ENCODE measurements around the gene NGRN.
"Not testable (repeated sequence)": the region's sequence is repeated elsewhere in the genome, so short reads cannot be mapped to it uniquely, and the experiment has no call there.

The NGRN gene

GRCh38 chr15:90287946-90288345 is 22.5 kb downstream of the NGRN start:
- H3K4me3 ChIP-seq (ENCODE audit: low read depth, low read length), result no peak overlapping the region
- no peaks in the 10 kb centered on the region for H3K9me3 ChIP-seq (ENCODE audit: control insufficient read depth, low read length)
- H3K27ac ChIP-seq, result no peak overlapping the region
- H2AFZ ChIP-seq, result no peak overlapping the region
- no peaks in the 10 kb centered on the region for H3K27me3 ChIP-seq (ENCODE audit: control insufficient read depth, insufficient read depth, low read length)
- no peak for TF ChIP-seq CTCF (IDR thresholded peaks at IDR 0.05)
- H3K4me1 ChIP-seq, result no peaks in the 10 kb centered on the region
- H3K79me2 ChIP-seq, result no peaks in the 10 kb centered on the region
- H3K9ac ChIP-seq, result no peak overlapping the region
- no peaks in the 10 kb centered on the region for H3K36me3 ChIP-seq (ENCODE audit: control insufficient read depth, insufficient read depth, low read length)
- no peak overlapping the region for H3K4me2 ChIP-seq (ENCODE audit: low read length)

- Histone ChIP-seq H3K4me1 (peaks cover 4% of the 10 kb centered on the region), H3K27me3 (ENCODE audit: control insufficient read depth, insufficient read depth, low read length) (no peaks in the 10 kb centered on the region), H3K79me2 (no peaks in the 10 kb centered on the region), H2AFZ (no peak overlapping the region), H3K4me2 (ENCODE audit: low read length) (no peak overlapping the region), H3K27ac (no peak overlapping the region), H3K4me3 (ENCODE audit: low read depth, low read length) (no peak overlapping the region), H3K9me3 (ENCODE audit: control insufficient read depth, low read length) (no peaks in the 10 kb centered on the region), H3K36me3 (ENCODE audit: control insufficient read depth, insufficient read depth, low read length) (no peaks in the 10 kb centered on the region), H3K9ac (no peak overlapping the region)
- no peak for TF ChIP-seq CTCF (IDR thresholded peaks at IDR 0.05)
Measured at GRCh38 chr15:90291679-90292356, 26.3 kb downstream of the NGRN start.

GRCh38 chr15:90293040-90293810 is 27.8 kb downstream of the NGRN start:
- H3K9ac ChIP-seq; H3K4me3 ChIP-seq (ENCODE audit: low read depth, low read length); H3K27ac ChIP-seq; H3K36me3 ChIP-seq (ENCODE audit: control insufficient read depth, insufficient read depth, low read length); H3K27me3 ChIP-seq (ENCODE audit: control insufficient read depth, insufficient read depth, low read length); H3K79me2 ChIP-seq; H3K4me1 ChIP-seq; H3K9me3 ChIP-seq (ENCODE audit: control insufficient read depth, low read length): not testable (repeated sequence)
- H2AFZ ChIP-seq, result peak overlapping the region; percentile 61
- TF ChIP-seq CTCF (IDR thresholded peaks at IDR 0.05), result peak; percentile 85
- H3K4me2 ChIP-seq (ENCODE audit: low read length), result peak overlapping the region; percentile 6

GRCh38 chr15:90294159-90294558 is 28.7 kb downstream of the NGRN start:
- H3K4me2 ChIP-seq (ENCODE audit: low read length), result no peak overlapping the region
- no peaks in the 10 kb centered on the region for H3K79me2 ChIP-seq
- peaks cover 4% of the 10 kb centered on the region for H3K4me1 ChIP-seq
- no peaks in the 10 kb centered on the region for H3K27me3 ChIP-seq (ENCODE audit: control insufficient read depth, insufficient read depth, low read length)
- TF ChIP-seq CTCF (IDR thresholded peaks at IDR 0.05), result no peak
- H3K27ac ChIP-seq, result no peak overlapping the region
- no peaks in the 10 kb centered on the region for H3K9me3 ChIP-seq (ENCODE audit: control insufficient read depth, low read length)
- no peak overlapping the region for H3K4me3 ChIP-seq (ENCODE audit: low read depth, low read length)
- H3K9ac ChIP-seq, result no peak overlapping the region
- no peak overlapping the region for H2AFZ ChIP-seq
- no peaks in the 10 kb centered on the region for H3K36me3 ChIP-seq (ENCODE audit: control insufficient read depth, insufficient read depth, low read length)
